HepG2 (cell line): ENCODE data around the gene MYLK2. TPM values are rescaled to one million over a fixed set of nuclear protein-coding genes. Genes with fewer than 3 reads are reported as not detected.

Source experiments
- GATA4 ChIP-seq: sonication (generic); IDR thresholded peaks from 2 replicates; pipeline ENCODE4 v1.6.1; 2016; ENCODE audit warnings: antibody characterized with exemption, low read depth, borderline replicate concordance
- HCFC1 ChIP-seq: fragments of 150-350 bp; IDR thresholded peaks from 2 replicates; pipeline ENCODE4 v1.6.1; 2014; ENCODE audit warnings: low read depth, low read length
- KDM5A ChIP-seq: fragments of 200-600 bp; sonication (generic); IDR thresholded peaks from 2 replicates; pipeline ENCODE4 v1.7.0; 2018; ENCODE audit warnings: antibody characterized with exemption, mild to moderate bottlenecking, low read length, borderline replicate concordance
- NRL ChIP-seq: sonication (generic); formaldehyde crosslinking; IDR thresholded peaks from 2 replicates; pipeline ENCODE4 v1.5.0; 2020; ENCODE audit warnings: missing genetic modification reagents, mild to moderate bottlenecking, moderate library complexity, borderline replicate concordance
- PHF5A ChIP-seq: IDR thresholded peaks from one replicate; pipeline ENCODE4 v1.6.1; 2018; ENCODE audit warnings: low read depth, missing genetic modification reagents; ENCODE audit not compliant: unreplicated experiment
- ZNF230 ChIP-seq: sonication (generic); formaldehyde crosslinking; IDR thresholded peaks from 2 replicates; pipeline ENCODE4 v1.4.0; 2020; ENCODE audit warnings: mild to moderate bottlenecking, missing genetic modification reagents
- ZNF550 ChIP-seq: sonication (generic); formaldehyde crosslinking; IDR thresholded peaks from 2 replicates; pipeline ENCODE4 v1.4.0; 2020; ENCODE audit warnings: mild to moderate bottlenecking, missing genetic modification reagents, borderline replicate concordance
- polyA plus RNA-seq, 8 experiments: library from polyadenylated mRNA; depleted of rRNA in 3 of 8; stranded (reverse) in 7 of 8; unstranded in 1 of 8; fragments of >200 nt; fragmentation: Illumina TruSeq in 4 of 8; extraction: Trizol in 4 of 8; gene quantifications; 2 replicates each; pipeline versions ENCODE4 v1.2.1 to v1.2.3, GENCODE V29; 2011 to 2016; ENCODE audit warnings: low read depth in 4 of 8, missing spikeins in 1 of 8, mixed read lengths in 1 of 8; ENCODE audit not compliant: insufficient read depth in 1 of 8
- total RNA-seq, 5 experiments: library from RNA; depleted of rRNA; stranded (reverse); fragments of >200 nt; fragmentation: Illumina TruSeq; extraction: Trizol; gene quantifications; 2 replicates each; pipeline ENCODE4 v1.2.3, GENCODE V29; 2016; ENCODE audit warnings: low read depth in 1 of 5
- TF ChIP-seq, protein P1 (sequence below): sonication (generic); formaldehyde crosslinking; IDR thresholded peaks from 2 replicates; pipeline ENCODE4 v1.5.0; 2020; ENCODE audit warnings: mild to moderate bottlenecking, missing genetic modification reagents, borderline replicate concordance
- TF ChIP-seq, protein P2 (sequence below): sonication (generic); formaldehyde crosslinking; IDR thresholded peaks from 2 replicates; pipeline ENCODE4 v1.9.0; 2021; ENCODE audit warnings: missing genetic modification reagents, mild to moderate bottlenecking, borderline replicate concordance
- TF ChIP-seq, protein P3 (sequence below): sonication (generic); formaldehyde crosslinking; IDR thresholded peaks from 2 replicates; pipeline ENCODE4 v1.4.0; 2020; ENCODE audit warnings: missing genetic modification reagents, borderline replicate concordance
- TF ChIP-seq, protein P4 (sequence below): sonication (generic); formaldehyde crosslinking; IDR thresholded peaks from 2 replicates; pipeline ENCODE4 v1.5.0; 2020; ENCODE audit warnings: missing genetic modification reagents, mild to moderate bottlenecking, borderline replicate concordance
- TF ChIP-seq, protein P5 (sequence below): sonication (generic); formaldehyde crosslinking; IDR thresholded peaks from 2 replicates; pipeline ENCODE4 v1.4.0; 2020; ENCODE audit warnings: mild to moderate bottlenecking, missing genetic modification reagents

Gene MYLK2
- total and polyA plus RNA-seq, 2 of the 13 experiments (the other 11 are each of a cell fraction or from before 2014, with no cell fraction given): 0.27 TPM; not detected in 1

DNA sequence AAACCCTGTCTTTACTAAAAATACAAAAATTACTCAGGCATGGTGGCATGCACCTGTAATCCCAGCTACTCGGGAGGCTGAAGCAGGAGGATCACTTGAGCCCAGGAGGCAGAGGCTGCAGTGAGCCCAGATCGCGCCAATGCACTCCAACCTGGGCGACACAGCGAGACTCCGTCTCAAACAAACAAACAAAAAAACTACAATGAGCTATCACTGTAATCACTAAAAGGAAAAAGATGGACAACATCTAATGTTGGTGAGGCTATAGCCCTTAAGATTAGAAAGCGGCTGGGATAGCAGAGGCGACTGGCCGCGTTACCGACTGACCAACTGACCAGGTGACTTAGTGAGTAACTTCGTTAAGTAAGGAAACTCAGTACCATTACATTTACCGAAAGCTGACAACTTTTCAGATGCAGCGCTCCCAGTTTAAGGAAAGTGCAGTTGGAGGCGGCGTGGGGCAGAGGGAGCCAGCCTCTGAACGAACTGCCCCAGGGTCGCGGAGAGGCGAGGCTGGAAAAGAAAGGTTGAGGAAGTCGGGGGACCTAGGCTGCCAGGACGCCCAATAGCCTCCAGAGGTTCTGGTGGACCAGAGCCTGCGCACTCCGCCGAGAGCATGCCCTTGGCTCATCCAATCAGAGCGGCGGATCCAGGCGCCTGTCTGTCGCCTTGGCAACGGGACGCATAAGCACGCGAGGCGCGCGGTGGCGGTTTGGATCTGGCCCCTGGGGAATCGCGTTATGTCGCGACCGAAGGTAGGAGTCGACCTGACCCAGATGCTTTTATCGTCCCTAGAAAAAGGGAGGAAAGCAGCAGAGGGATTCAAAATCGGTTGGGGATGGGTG, 60.2 kb downstream of the MYLK2 start (continued):
- TF ChIP-seq, protein P1, sequence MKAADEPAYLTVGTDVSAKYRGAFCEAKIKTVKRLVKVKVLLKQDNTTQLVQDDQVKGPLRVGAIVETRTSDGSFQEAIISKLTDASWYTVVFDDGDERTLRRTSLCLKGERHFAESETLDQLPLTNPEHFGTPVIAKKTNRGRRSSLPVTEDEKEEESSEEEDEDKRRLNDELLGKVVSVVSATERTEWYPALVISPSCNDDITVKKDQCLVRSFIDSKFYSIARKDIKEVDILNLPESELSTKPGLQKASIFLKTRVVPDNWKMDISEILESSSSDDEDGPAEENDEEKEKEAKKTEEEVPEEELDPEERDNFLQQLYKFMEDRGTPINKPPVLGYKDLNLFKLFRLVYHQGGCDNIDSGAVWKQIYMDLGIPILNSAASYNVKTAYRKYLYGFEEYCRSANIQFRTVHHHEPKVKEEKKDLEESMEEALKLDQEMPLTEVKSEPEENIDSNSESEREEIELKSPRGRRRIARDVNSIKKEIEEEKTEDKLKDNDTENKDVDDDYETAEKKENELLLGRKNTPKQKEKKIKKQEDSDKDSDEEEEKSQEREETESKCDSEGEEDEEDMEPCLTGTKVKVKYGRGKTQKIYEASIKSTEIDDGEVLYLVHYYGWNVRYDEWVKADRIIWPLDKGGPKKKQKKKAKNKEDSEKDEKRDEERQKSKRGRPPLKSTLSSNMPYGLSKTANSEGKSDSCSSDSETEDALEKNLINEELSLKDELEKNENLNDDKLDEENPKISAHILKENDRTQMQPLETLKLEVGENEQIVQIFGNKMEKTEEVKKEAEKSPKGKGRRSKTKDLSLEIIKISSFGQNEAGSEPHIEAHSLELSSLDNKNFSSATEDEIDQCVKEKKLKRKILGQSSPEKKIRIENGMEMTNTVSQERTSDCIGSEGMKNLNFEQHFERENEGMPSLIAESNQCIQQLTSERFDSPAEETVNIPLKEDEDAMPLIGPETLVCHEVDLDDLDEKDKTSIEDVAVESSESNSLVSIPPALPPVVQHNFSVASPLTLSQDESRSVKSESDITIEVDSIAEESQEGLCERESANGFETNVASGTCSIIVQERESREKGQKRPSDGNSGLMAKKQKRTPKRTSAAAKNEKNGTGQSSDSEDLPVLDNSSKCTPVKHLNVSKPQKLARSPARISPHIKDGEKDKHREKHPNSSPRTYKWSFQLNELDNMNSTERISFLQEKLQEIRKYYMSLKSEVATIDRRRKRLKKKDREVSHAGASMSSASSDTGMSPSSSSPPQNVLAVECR (CRISPR knock-in tag): peak; percentile 99
- no peak for TF ChIP-seq ZNF550 (CRISPR knock-in tag)
- TF ChIP-seq, protein P2, sequence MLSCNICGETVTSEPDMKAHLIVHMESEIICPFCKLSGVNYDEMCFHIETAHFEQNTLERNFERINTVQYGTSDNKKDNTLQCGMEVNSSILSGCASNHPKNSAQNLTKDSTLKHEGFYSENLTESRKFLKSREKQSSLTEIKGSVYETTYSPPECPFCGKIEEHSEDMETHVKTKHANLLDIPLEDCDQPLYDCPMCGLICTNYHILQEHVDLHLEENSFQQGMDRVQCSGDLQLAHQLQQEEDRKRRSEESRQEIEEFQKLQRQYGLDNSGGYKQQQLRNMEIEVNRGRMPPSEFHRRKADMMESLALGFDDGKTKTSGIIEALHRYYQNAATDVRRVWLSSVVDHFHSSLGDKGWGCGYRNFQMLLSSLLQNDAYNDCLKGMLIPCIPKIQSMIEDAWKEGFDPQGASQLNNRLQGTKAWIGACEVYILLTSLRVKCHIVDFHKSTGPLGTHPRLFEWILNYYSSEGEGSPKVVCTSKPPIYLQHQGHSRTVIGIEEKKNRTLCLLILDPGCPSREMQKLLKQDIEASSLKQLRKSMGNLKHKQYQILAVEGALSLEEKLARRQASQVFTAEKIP (CRISPR knock-in tag): no peak
- TF ChIP-seq, protein P3, sequence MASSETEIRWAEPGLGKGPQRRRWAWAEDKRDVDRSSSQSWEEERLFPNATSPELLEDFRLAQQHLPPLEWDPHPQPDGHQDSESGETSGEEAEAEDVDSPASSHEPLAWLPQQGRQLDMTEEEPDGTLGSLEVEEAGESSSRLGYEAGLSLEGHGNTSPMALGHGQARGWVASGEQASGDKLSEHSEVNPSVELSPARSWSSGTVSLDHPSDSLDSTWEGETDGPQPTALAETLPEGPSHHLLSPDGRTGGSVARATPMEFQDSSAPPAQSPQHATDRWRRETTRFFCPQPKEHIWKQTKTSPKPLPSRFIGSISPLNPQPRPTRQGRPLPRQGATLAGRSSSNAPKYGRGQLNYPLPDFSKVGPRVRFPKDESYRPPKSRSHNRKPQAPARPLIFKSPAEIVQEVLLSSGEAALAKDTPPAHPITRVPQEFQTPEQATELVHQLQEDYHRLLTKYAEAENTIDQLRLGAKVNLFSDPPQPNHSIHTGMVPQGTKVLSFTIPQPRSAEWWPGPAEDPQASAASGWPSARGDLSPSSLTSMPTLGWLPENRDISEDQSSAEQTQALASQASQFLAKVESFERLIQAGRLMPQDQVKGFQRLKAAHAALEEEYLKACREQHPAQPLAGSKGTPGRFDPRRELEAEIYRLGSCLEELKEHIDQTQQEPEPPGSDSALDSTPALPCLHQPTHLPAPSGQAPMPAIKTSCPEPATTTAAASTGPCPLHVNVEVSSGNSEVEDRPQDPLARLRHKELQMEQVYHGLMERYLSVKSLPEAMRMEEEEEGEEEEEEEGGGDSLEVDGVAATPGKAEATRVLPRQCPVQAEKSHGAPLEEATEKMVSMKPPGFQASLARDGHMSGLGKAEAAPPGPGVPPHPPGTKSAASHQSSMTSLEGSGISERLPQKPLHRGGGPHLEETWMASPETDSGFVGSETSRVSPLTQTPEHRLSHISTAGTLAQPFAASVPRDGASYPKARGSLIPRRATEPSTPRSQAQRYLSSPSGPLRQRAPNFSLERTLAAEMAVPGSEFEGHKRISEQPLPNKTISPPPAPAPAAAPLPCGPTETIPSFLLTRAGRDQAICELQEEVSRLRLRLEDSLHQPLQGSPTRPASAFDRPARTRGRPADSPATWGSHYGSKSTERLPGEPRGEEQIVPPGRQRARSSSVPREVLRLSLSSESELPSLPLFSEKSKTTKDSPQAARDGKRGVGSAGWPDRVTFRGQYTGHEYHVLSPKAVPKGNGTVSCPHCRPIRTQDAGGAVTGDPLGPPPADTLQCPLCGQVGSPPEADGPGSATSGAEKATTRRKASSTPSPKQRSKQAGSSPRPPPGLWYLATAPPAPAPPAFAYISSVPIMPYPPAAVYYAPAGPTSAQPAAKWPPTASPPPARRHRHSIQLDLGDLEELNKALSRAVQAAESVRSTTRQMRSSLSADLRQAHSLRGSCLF (CRISPR knock-in tag): no peak
- TF ChIP-seq, protein P4, sequence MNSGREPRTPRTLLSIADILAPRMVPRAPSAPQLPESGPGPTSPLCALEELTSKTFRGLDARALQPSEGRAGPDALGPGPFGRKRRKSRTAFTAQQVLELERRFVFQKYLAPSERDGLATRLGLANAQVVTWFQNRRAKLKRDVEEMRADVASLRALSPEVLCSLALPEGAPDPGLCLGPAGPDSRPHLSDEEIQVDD (CRISPR knock-in tag): peak; percentile 43; the same call in 1 of the 2 replicates
- TF ChIP-seq KDM5A: peak; percentile 37; the same call in 1 of the 2 replicates
- no peak; the same call in 1 of the 2 replicates for TF ChIP-seq NRL
- TF ChIP-seq ZNF230 (CRISPR knock-in tag): peak; percentile 83
- peak; percentile 53; the same call in 1 of the 2 replicates for TF ChIP-seq HCFC1
- TF ChIP-seq GATA4: peak; percentile 55; the same call in 1 of the 2 replicates
- TF ChIP-seq, protein P5, sequence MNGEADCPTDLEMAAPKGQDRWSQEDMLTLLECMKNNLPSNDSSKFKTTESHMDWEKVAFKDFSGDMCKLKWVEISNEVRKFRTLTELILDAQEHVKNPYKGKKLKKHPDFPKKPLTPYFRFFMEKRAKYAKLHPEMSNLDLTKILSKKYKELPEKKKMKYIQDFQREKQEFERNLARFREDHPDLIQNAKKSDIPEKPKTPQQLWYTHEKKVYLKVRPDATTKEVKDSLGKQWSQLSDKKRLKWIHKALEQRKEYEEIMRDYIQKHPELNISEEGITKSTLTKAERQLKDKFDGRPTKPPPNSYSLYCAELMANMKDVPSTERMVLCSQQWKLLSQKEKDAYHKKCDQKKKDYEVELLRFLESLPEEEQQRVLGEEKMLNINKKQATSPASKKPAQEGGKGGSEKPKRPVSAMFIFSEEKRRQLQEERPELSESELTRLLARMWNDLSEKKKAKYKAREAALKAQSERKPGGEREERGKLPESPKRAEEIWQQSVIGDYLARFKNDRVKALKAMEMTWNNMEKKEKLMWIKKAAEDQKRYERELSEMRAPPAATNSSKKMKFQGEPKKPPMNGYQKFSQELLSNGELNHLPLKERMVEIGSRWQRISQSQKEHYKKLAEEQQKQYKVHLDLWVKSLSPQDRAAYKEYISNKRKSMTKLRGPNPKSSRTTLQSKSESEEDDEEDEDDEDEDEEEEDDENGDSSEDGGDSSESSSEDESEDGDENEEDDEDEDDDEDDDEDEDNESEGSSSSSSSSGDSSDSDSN: peak; percentile 18; the same call in 1 of the 2 replicates
- TF ChIP-seq PHF5A (CRISPR knock-in tag): peak; percentile 24
